Measurements from ENCODE around the gene SPACA4. TPM values are rescaled to one million over a fixed set of nuclear protein-coding genes. Genes with fewer than 3 reads are reported as not detected.

Gene SPACA4
- total and polyA plus RNA-seq, 4 donors, result not detected

GRCh38 chr19:48611872-48612271 is 5.3 kb downstream of the SPACA4 start:
- DNase-seq (ENCODE audit: low spot score), result no peak
- Histone ChIP-seq H3K9me3 (ENCODE audit: control insufficient read depth in 4 of 4, low read length in 3 of 4) (no peaks in the 10 kb centered on the region), H3K27ac (ENCODE audit: low read depth in 1 of 2, low read length in 2 of 2) (no peak overlapping the region), H3K4me3 (ENCODE audit: low read depth in 1 of 3, low read length in 3 of 3) (no peak overlapping the region), H3K27me3 (ENCODE audit: control insufficient read depth in 4 of 4, insufficient read depth in 4 of 4, low read length in 3 of 4) (no peaks in the 10 kb centered on the region), H3K4me1 (ENCODE audit: control insufficient read depth in 4 of 4, insufficient read depth in 4 of 4, low read length in 3 of 4) (peaks cover 2 to 19% (median 11%) of the 10 kb centered on the region in 4 donors), H3K9ac (ENCODE audit: low read depth in 1 of 2, low read length in 2 of 2) (no peak overlapping the region), H3K36me3 (ENCODE audit: control insufficient read depth in 4 of 4, insufficient read depth in 3 of 4, low read depth in 1 of 4, low read length in 3 of 4) (peaks cover 15 to 22% (median 18%) of the 10 kb centered on the region in 4 donors)
- WGBS, result 93% methylated on average over 14 of the region's 14 CpGs
- TF ChIP-seq EGR1 (IDR thresholded peaks at IDR 0.05; ENCODE audit: low read depth in 2 of 2) (no peak), JUND (IDR thresholded peaks at IDR 0.05) (no peak), NR2F2 (IDR thresholded peaks at IDR 0.05) (no peak), TAF1 (conservative IDR thresholded peaks at IDR 0.05) (no peak), SP1 (IDR thresholded peaks at IDR 0.05) (no peak), HNF4A (conservative IDR thresholded peaks at IDR 0.05) (no peak)

DNA sequence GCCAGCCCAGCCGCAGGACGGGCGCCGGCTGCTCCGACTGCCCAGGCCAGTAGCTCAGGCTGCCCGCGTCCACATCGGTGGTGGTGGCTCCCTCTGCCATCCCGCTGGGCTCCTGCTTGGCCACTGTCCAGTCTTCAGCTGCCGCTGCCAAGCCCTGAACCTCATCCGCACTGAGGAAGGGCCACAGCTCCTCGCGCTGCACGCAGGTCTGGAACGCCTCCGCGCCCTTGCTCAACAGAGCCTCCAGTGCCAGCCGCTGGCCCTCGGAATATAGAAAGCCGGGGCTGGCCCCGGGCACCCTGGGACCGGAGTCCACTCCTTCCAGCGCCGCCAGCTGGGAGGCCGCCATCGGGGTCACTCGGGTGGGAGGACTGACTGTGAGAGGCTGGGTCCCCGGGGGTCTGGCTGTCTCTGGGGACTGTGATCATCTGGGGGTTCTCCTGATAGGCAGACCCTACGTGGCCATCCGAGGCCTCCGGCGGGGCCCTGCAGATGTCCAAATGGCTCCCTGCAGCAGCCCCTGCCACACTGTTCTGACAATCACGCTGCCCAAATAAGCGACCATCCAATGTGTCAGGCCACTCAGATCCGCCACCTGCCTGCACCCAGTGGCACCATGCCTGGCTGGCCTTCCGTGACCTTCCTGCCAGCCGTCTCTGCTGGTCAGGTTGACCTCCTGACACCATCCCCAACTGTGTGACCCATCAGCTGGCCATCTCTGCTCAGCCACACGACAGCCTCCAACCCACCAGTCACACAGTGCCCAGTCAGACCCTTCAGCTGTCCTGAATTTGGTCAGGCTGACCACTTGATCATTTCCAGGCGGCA is 6.7 kb downstream of the SPACA4 start:
- no peaks in the 10 kb centered on the region for H3K9me3 ChIP-seq (ENCODE audit: control insufficient read depth in 4 of 4, low read length in 3 of 4)
- no peak overlapping the region for H3K4me3 ChIP-seq (ENCODE audit: low read depth in 1 of 3, low read length in 3 of 3)
- no peak for DNase-seq (ENCODE audit: low spot score)
- TF ChIP-seq RXRA (IDR thresholded peaks at IDR 0.05), result peak; percentile 73 to 81
- TF ChIP-seq, protein P1, sequence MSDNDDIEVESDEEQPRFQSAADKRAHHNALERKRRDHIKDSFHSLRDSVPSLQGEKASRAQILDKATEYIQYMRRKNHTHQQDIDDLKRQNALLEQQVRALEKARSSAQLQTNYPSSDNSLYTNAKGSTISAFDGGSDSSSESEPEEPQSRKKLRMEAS (IDR thresholded peaks at IDR 0.05), result no peak
- H3K9ac ChIP-seq (ENCODE audit: low read depth in 1 of 2, low read length in 2 of 2), result no peak overlapping the region
- H3K27me3 ChIP-seq (ENCODE audit: control insufficient read depth in 4 of 4, insufficient read depth in 4 of 4, low read length in 3 of 4), result no peaks in the 10 kb centered on the region
- H3K36me3 ChIP-seq (ENCODE audit: control insufficient read depth in 4 of 4, insufficient read depth in 3 of 4, low read depth in 1 of 4, low read length in 3 of 4), result peaks cover 15 to 27% (median 18%) of the 10 kb centered on the region in 4 donors
- H3K27ac ChIP-seq (ENCODE audit: low read depth in 1 of 2, low read length in 2 of 2), result peak overlapping the region in 1 of 2 donors; percentile 53
- H3K4me1 ChIP-seq (ENCODE audit: control insufficient read depth in 4 of 4, insufficient read depth in 4 of 4, low read length in 3 of 4), result peaks cover 8 to 33% (median 22%) of the 10 kb centered on the region in 4 donors
- 76% methylated on average over 39 of the region's 39 CpGs for WGBS

GRCh38 chr19:48613852-48614435 is 7.4 kb downstream of the SPACA4 start:
- H3K4me1 ChIP-seq (ENCODE audit: control insufficient read depth in 4 of 4, insufficient read depth in 4 of 4, low read length in 3 of 4), result peaks cover 8 to 35% (median 23%) of the 10 kb centered on the region in 4 donors
- no peak for TF ChIP-seq NR2F2 (IDR thresholded peaks at IDR 0.05)
- TF ChIP-seq RXRA (IDR thresholded peaks at IDR 0.05), result no peak
- no peak overlapping the region for H3K9ac ChIP-seq (ENCODE audit: low read depth in 1 of 2, low read length in 2 of 2)
- H3K27ac ChIP-seq (ENCODE audit: low read depth in 1 of 2, low read length in 2 of 2), result peak overlapping the region in 1 of 2 donors; percentile 53
- no peaks in the 10 kb centered on the region for H3K9me3 ChIP-seq (ENCODE audit: control insufficient read depth in 4 of 4, low read length in 3 of 4)
- no peak for DNase-seq (ENCODE audit: low spot score)
- 74% methylated on average over 13 of the region's 13 CpGs for WGBS
- H3K27me3 ChIP-seq (ENCODE audit: control insufficient read depth in 4 of 4, insufficient read depth in 4 of 4, low read length in 3 of 4), result no peaks in the 10 kb centered on the region
- peaks cover 15 to 27% (median 18%) of the 10 kb centered on the region in 4 donors for H3K36me3 ChIP-seq (ENCODE audit: control insufficient read depth in 4 of 4, insufficient read depth in 3 of 4, low read depth in 1 of 4, low read length in 3 of 4)
- H3K4me3 ChIP-seq (ENCODE audit: low read depth in 1 of 3, low read length in 3 of 3), result no peak overlapping the region

DNA sequence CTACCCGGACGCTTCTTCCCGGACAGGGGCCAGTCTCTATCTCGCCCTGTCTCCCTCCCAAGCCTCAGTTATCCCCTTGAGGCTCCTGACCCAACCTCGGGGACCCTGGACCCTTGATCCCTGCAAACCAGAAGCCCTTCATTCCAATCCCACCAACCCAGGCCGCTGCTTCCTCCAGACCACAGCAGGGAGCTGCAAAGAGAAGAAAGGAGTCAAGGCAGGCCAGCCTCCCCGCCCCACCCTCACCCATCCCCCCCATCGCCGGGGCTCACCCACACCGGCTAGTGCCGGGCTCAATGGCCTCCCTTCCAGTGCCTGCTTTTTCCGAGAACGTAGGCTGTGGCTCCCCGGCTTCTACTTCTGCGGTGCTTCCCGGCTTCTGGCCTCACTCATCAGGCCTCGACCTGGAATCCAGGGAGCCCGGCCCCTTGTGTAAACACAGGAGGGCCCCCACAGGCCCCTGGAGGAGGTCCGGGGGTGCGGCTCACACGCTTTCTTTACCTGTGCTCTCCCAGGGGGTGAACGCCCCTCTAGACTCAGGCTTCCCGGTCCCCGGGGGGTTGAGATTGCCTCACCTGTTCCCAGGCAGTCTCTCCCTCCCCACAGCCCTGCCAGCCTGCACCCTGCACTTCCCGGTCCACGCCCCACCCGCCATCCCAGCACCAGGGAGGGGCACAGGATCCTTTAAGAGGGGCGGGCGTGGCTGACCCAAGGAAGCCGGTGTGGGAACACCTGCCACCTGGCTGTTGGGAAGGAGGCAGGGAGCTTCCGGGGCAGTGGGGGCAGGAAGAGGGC is 8.1 kb downstream of the SPACA4 start, which contains the start of gene FAM83E:
TSS of gene FAM83E (minus strand) at position 641 of the 795 bp plus-strand sequence. CDS start 1,704 bp downstream, outside the sequence.
- H3K27me3 ChIP-seq (ENCODE audit: control insufficient read depth in 4 of 4, insufficient read depth in 4 of 4, low read length in 3 of 4), result no peaks in the 10 kb centered on the region
- H3K9me3 ChIP-seq (ENCODE audit: control insufficient read depth in 4 of 4, low read length in 3 of 4), result no peaks in the 10 kb centered on the region
- DNase-seq (ENCODE audit: low spot score), result no peak
- H3K36me3 ChIP-seq (ENCODE audit: control insufficient read depth in 4 of 4, insufficient read depth in 3 of 4, low read depth in 1 of 4, low read length in 3 of 4), result peaks cover 15 to 27% (median 18%) of the 10 kb centered on the region in 4 donors
- peak within 1 kb of the TSS in 1 of 2 donors; percentile 53 for H3K27ac ChIP-seq (ENCODE audit: low read depth in 1 of 2, low read length in 2 of 2)
- peaks cover 8 to 37% (median 24%) of the 10 kb centered on the region in 4 donors for H3K4me1 ChIP-seq (ENCODE audit: control insufficient read depth in 4 of 4, insufficient read depth in 4 of 4, low read length in 3 of 4)
- 70% methylated on average over 31 of the region's 31 CpGs for WGBS
- H3K4me3 ChIP-seq (ENCODE audit: low read depth in 1 of 3, low read length in 3 of 3), result no peak within 1 kb of the TSS
- no peak within 1 kb of the TSS for H3K9ac ChIP-seq (ENCODE audit: low read depth in 1 of 2, low read length in 2 of 2)
- TF ChIP-seq FOXA2 (IDR thresholded peaks at IDR 0.05), result no peak
- TF ChIP-seq YY1 (IDR thresholded peaks at IDR 0.05), result no peak
- TF ChIP-seq TAF1 (conservative IDR thresholded peaks at IDR 0.05), result no peak
- no peak for TF ChIP-seq SP1 (IDR thresholded peaks at IDR 0.05)
- TF ChIP-seq EGR1 (IDR thresholded peaks at IDR 0.05; ENCODE audit: low read depth in 2 of 2), result no peak
- TF ChIP-seq, protein P2, sequence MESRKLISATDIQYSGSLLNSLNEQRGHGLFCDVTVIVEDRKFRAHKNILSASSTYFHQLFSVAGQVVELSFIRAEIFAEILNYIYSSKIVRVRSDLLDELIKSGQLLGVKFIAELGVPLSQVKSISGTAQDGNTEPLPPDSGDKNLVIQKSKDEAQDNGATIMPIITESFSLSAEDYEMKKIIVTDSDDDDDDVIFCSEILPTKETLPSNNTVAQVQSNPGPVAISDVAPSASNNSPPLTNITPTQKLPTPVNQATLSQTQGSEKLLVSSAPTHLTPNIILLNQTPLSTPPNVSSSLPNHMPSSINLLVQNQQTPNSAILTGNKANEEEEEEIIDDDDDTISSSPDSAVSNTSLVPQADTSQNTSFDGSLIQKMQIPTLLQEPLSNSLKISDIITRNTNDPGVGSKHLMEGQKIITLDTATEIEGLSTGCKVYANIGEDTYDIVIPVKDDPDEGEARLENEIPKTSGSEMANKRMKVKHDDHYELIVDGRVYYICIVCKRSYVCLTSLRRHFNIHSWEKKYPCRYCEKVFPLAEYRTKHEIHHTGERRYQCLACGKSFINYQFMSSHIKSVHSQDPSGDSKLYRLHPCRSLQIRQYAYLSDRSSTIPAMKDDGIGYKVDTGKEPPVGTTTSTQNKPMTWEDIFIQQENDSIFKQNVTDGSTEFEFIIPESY (IDR thresholded peaks at IDR 0.05), result no peak
- no peak for TF ChIP-seq REST (IDR thresholded peaks at IDR 0.05)
- TF ChIP-seq ATF3 (IDR thresholded peaks at IDR 0.05), result no peak
- TF ChIP-seq, protein P1 (IDR thresholded peaks at IDR 0.05), result no peak

All from liver (tissue), 9 donors.